DMS79 treated with DMSO at 0.1 percent for 48 hours (cell line): ENCODE measurements around the gene ZNF185.

Experiments
- DNase-seq: peaks from one replicate; lab custom pipeline; 2025; lab: John Stamatoyannopoulos, UW

The ZNF185 gene

DNA sequence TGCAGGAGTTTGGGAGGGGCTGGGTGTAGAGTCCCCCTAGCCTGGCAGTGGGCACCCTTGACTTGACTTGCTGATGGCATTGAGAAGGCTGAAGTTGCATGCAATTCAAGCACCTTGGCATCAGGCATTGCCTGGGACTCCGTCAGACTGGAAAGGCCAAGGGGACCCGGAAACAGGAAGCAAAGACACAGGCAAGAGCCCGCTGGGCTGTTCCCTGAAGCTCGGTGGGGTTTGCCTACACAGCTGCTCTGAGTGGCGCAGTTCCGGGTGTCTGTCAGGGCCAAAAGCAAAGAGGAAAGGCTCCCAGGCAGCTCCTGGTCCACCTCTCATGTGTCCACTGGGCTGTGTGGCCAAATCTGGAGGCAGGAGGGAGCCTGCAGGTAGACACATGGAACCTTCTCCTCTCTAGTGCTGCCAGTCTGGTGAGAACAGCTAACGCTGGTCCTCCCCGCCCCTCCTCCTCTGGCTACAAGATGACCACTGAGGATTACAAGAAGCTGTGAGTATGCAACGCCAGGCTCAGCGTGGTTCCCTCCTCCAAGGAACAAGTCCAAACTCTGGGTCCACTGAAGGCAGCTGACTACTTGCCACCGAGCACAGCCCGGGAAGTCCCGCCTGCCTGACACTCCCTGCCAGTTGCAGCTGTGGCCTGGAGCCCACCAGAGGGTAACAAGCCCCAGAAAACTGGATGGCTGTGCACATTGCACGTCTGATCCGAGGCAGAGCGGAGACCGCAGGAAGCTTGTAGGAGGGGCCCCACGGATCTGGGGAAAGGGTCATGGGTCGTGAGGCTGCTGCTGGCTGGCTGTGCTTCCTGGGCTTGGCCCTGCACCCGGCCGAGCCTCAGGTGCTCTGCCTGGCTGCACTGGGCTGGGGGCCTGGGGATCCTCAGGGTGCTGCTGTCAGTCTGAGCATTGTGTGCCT lies 20.1 kb downstream of the ZNF185 start:
- no peak for DNase-seq

GRCh38 chrX:152918707-152919106 lies 20.8 kb downstream of the ZNF185 start:
- DNase-seq: no peak

DNA sequence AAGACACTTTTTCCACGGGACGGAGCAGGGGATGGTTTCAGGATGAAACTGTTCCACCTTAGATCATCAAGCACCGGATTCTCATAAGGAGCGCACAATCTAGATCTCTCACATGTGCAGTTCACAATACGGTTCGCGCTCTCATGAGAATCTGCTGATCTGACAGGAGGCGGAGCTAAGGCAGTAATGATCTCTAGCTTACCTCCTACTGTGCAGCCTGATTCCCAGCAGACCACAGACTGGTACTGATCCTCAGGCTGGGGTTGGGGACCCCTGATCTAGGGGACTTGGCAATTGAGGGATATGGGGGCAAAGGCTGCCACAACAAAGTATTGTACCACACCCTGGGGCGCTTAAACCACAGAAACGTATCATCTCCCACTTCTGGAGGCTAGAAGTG lies 25.7 kb downstream of the ZNF185 start:
- no peak for DNase-seq

DNA sequence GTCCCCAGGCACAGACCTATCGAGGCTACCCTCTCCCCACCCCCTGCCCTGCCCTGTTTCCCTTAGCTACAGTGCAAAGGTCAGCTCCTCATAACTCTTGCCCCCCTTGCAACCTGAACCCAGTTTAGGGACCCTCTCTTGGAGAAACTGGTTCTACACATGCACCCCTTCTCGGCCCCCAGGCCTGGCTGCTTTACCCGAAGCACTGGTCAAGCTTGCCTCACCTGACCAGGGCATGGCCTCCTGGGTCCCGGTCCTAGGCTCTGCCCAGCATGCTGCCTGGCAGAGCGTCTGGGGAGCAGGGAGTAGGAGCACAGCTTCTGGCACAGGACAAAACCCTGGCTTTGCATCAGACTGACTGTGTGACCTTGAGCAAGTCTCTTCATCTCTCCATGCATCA lies 28.0 kb downstream of the ZNF185 start:
- no peak for DNase-seq

- peak; percentile 41 for DNase-seq
Measured at GRCh38 chrX:152926279-152926678, 28.4 kb downstream of the ZNF185 start.

GRCh38 chrX:152926923-152927322 lies 29.1 kb downstream of the ZNF185 start:
- DNase-seq: no peak

- DNase-seq: no peak
Measured at GRCh38 chrX:152927858-152928760, 30.2 kb downstream of the ZNF185 start.

DNA sequence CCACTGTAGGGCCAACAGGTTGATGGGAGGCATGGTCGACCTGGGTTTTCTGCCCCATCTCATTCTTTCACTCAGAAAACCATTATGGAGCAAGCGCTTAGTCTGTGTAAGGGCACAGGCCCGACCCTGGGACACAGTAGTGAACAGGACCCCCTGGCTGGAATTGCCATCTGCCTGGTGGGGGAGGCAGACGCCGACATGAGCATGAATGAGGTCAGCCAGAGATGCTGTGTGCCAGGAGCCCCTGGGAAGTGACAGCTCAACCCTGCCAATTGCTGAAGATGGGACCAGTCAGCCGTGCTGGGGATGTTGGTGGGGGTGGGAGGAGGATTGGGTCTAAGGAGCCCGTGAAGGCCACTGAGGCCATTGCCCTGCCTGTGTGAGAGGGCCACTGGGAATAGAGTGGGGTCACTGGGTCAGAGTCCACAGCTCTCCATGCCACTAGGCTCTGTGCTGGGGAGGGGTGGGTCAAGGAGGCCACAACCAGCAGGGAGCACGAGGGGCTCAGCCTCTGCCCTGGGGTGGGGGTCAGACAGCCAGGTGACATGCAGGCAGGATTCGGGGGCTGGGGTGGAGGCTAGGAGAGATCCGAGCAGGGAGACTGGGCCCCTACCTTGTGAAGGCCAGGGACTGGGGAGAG lies 31.0 kb downstream of the ZNF185 start:
- no peak for DNase-seq

DNA sequence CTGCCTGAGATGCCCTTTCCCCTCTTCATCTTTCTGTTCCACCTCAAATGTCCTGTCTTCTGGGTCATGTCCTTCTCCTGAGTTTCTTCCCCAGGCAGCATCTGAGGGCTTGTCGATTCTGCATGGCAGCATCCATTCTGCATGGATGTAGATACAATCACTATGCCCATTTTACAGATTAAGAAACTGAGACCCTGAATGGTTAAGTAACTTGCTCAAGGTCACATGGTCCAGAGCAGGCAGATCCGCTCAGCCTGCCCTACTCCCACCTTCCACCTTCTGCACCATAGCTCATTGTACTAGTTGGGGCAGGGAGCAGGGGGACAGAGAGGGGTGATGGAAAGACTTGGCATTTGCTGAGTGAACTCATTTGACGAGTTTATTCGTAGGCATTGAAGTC lies 32.0 kb downstream of the ZNF185 start:
- DNase-seq: no peak

- DNase-seq: no peak
Measured at GRCh38 chrX:152930516-152930915, 32.6 kb downstream of the ZNF185 start.

- no peak for DNase-seq
Measured at GRCh38 chrX:152932144-152932543, 34.3 kb downstream of the ZNF185 start.

- no peak for DNase-seq
Measured at GRCh38 chrX:152932598-152933175, 34.8 kb downstream of the ZNF185 start.

DNA sequence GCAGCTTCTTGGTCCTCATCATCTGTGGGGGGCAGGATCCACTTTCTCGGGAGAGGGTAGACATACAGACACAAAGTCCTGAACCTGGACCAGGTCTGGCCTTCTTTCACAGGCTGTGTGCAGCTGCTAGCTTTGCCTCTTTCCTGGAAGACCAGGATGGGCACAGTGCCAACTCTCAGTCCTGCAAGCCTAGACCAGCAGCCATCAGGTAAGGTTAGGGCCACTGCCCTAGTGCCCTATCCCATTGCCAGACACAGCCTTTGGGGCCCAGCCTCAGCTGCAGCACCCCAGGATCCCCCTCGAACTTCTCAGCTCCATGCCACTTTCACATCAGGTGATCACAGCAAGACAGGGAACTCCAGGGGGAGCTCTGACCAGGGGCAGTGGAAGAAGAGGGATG lies 38.4 kb downstream of the ZNF185 start:
- DNase-seq: no peak

GRCh38 chrX:152937236-152937635 lies 39.4 kb downstream of the ZNF185 start:
- DNase-seq: no peak

GRCh38 chrX:152941328-152942076 lies 43.6 kb downstream of the ZNF185 start:
- peak; percentile 77 for DNase-seq

- DNase-seq: no peak
Measured at GRCh38 chrX:152942077-152942442, 44.2 kb downstream of the ZNF185 start.

DNA sequence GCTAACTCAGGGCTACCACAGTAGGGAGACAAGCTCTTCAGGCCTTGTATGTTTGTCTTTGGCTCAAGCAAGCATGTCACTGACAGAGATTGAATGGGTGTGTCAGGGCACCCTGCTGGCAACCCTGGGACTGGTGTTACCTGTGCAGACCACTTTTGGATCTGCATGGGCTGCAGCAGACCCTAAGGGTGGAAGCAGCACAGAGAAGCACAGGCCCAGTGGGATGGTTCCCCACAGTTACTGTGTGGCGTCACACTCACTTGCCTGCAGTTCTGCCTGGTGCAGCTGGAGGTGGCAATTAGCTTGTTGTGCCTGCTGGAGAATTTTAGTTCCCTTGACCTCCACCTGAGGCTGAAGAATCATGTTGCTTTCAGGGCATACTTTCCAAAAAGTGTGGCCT lies 46.0 kb downstream of the ZNF185 start:
- DNase-seq: no peak

GRCh38 chrX:152945021-152945979 lies 47.4 kb downstream of the ZNF185 start:
- no peak for DNase-seq

DNA sequence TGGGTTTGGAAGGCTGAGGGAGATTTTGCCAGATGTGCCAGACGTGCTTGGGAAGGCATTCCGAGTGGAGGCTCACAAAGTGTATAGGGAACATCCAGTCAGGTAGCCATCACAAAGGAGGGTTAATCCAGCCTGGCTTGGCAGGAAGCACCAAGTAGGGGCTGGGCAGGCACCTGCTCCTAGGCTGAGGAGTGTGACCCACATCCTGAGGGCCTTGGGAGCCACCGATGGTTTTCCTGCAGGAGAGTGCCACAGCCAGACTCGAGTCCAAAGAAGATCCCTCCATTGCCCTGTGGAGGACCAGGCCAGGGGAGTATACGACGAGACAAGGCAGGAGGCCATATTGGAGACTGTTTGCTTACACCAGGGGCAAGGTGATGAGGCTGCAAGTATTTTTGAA lies 48.8 kb downstream of the ZNF185 start:
- no peak for DNase-seq
